Left lung (tissue), 14 donors: Measurements from ENCODE around the gene STX1A. TPM values are rescaled to one million over a fixed set of nuclear protein-coding genes. Genes with fewer than 3 reads are reported as not detected.
A peak's percentile ranks its signal among the peaks of the same experiment; 100 is the strongest.

Experiments
- ATAC-seq: fragments of 200-7000 bp; cut with Tn5 transposase; one replicate; pipeline ENCODE4 v1.9.1; 2020; ENCODE audit warnings: moderate library complexity
- DNase-seq, 4 donors: peaks; one replicate each; pipeline ENCODE4 v3.0.0-alpha.2; 2013 to 2020
- H3K27ac ChIP-seq, 2 donors: fragments of 200-600 bp; sonication (generic) in 1 of 2; one replicate each; pipeline versions ENCODE4 v1.5.0 to v1.8.0; 2020 to 2021
- H3K27me3 ChIP-seq, 2 donors: fragments of 200-600 bp; sonication (generic) in 1 of 2; one replicate each; pipeline versions ENCODE4 v1.5.0 to v1.8.0; 2020 to 2021
- H3K36me3 ChIP-seq, 2 donors: fragments of 200-600 bp; sonication (generic) in 1 of 2; one replicate each; pipeline versions ENCODE4 v1.5.0 to v1.8.0; 2020 to 2021
- H3K4me1 ChIP-seq, 2 donors: fragments of 200-600 bp; one replicate each; pipeline ENCODE4 v1.8.0; 2021
- H3K4me3 ChIP-seq, 2 donors: fragments of 200-600 bp; sonication (generic) in 1 of 2; one replicate each; pipeline versions ENCODE4 v1.5.0 to v1.8.0; 2020 to 2021; ENCODE audit warnings: mild to moderate bottlenecking in 1 of 2
- H3K9me3 ChIP-seq, 2 donors: fragments of 200-600 bp; sonication (generic) in 1 of 2; one replicate each; pipeline versions ENCODE4 v1.5.0 to v1.8.0; 2020 to 2021
- intact Hi-C, 2 donors: fragments of 100-400 bp; cut with DNase I; formaldehyde crosslinking; loops; one replicate each; pipeline versions ENCODE4 v1.11.2 to v1.14.2; 2022
- long read RNA-seq, 12 donors: library from polyadenylated mRNA in 2 of 12; unstranded in 2 of 12; transcript quantifications; one replicate each; pipeline ENCODE4 v2.0.0 and lab custom pipeline, GENCODE V29; 2019 to 2026
- polyA plus RNA-seq, 6 donors: library from polyadenylated mRNA; unstranded; fragments of 120-200 nt; gene quantifications; one replicate each; pipeline ENCODE4 v1.2.1, GENCODE V29; 2013; ENCODE audit not compliant: insufficient read length in 6 of 6
- total RNA-seq, 2 donors: library from RNA; stranded (reverse); fragmentation: NEBNext Ultra II Directional; extraction: Animal tissue kit (Norgen Biotek cat#: 25700); gene quantifications; one replicate each; pipeline ENCODE4 v1.2.1, GENCODE V29; 2021
- TF ChIP-seq, protein P1 (sequence below), 2 donors: fragments of 200-600 bp; sonication (generic) in 1 of 2; IDR thresholded peaks; one replicate each; pipeline versions ENCODE4 v1.5.0 to v1.8.0; 2021; ENCODE audit warnings: antibody characterized with exemption in 2 of 2
- donor health status: DM: no; HTN: yes; CAD: no.
- donor health status: DM: no; HTN: no; CAD: no.

STX1A gene
- total RNA-seq (1 to 10 TPM; 5.4 to 6.9 TPM), polyA plus RNA-seq (10 to 100 TPM in 4 of 6 donors, 1 to 10 TPM in 2; 7.2 to 11.5 (median 10.2) TPM)
- long read RNA-seq, donor 1, partial matches to known transcripts: 0 of 2 reads
- long read RNA-seq, donor 1, other reads (novel, unspliced or antisense): 0 of 2 reads
- long read RNA-seq, donor 2, partial matches to known transcripts: 0 of 3 reads
- long read RNA-seq, donor 2, other reads (novel, unspliced or antisense): 0 of 3 reads
- long read RNA-seq, donor 3: 0 reads
- long read RNA-seq, donor 4, partial matches to known transcripts: 0 of 1 reads
- long read RNA-seq, donor 4, other reads (novel, unspliced or antisense): 1 of 1 reads
- long read RNA-seq, donor 5: 0 reads
- long read RNA-seq, donor 6: 0 reads
- long read RNA-seq, donor 7: 0 reads
- long read RNA-seq, donor 8, partial matches to known transcripts: 0 of 1 reads
- long read RNA-seq, donor 8, other reads (novel, unspliced or antisense): 0 of 1 reads
- long read RNA-seq, donor 9: 0 reads
- long read RNA-seq, donor 10: 0 reads
- long read RNA-seq, donor 11, transcript STX1A-201 (10 exons, 2,095 nt): major isoform, 9 of 10 reads
- long read RNA-seq, donor 11, partial matches to known transcripts: 0 of 10 reads
- long read RNA-seq, donor 11, other reads (novel, unspliced or antisense): 0 of 10 reads
- long read RNA-seq, donor 12, partial matches to known transcripts: 0 of 1 reads
- long read RNA-seq, donor 12, other reads (novel, unspliced or antisense): 0 of 1 reads

DNA sequence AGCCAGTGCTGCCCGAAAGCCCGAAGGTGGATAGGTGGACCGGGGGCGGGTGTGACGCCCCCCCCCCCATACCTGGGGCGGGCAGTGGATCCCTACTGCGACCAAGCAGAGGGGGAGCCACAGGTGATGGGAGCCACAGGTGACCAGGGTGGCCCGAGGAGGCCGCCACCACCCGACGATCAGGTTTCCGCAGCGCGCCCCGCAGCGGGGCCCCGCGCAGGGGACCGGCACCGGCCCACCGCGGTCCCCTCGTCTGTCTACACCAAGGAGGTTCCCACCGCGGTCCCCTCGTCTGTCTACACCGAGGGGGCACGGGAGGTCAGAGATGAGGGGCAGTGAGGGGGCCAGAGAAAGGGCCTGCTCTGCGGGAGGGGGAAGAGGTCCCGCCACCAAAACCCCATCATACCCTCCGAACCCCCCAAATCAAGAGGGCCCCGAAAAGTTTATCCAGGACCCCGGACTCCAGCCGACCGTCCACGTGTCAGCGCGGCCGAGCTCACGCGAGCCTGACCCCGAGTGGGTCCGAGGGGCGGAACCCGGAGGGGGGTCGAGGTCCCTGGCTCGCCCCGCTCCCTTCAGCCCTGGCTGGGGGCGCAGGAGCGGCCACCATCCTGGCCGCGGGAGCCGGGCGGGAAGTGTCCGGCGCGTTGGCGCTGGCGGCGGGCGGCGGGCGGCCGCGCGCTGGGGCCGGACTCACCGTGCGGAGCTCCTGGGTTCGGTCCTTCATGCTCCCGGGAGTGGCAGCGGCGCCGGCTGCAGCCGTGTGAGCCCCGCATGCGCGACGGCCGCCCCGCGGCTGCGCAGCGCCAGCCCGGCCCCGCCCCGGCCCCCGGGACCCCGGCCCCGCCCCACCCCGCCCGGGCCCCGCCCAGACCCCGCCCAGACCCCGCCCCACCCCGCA lies at the start of gene STX1A:
STX1A (minus strand) TSS at position 765 of the 901 bp plus-strand sequence; CDS start at position 727, 38 bp downstream.
- peak; percentile 84 for ATAC-seq

DNA sequence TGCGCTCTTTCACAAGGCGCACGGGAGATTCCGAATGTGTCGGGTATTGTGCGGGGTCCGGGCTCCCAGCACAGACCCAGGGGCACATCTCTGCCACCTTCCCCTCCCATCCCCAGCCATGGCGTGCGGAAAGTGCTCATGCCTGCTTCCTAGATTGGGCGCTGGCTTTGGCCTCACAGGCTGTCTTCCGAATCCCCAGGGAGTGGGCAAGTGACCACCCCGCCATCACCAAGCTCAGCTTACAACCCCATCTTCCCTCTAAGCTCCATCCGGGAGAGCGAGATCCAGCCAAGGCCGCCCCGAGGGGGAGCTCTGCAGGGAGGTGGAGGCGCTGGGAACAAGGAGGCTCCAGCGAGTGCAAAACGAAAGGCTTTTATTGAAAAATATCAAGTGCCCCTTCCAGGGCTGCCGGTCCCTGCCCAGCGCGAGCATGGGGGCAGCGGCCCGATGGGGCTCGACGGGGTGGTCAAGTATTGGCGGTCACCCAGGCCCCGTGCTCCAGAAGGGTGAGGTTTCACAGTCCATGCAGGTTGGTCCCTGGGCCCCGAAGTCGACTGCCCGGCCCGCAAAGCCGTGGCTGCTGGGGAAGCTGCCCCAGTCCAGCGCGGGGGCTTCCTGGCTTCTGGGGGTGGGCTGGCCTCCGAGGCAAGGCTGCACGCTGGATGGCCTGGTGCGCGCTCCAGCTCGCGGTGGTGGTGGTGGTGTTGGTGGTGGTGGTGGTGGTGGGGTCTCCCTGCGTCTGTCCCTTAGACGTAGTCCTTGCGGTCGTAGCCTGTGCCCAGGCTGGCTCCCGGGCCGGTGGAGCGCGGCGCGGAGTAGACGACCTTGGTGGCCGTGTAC lies 49.4 kb upstream of the STX1A start:
- no peaks in the 10 kb centered on the region for H3K36me3 ChIP-seq
- peak overlapping the region; percentile 22 to 37 for H3K4me3 ChIP-seq
- no peak overlapping the region for H3K27ac ChIP-seq
- ATAC-seq (no peak), DNase-seq (peak in 1 of 4 donors; percentile 74)
- peaks cover 0 to 21% of the 10 kb centered on the region in 2 donors for H3K4me1 ChIP-seq
- TF ChIP-seq, protein P1, sequence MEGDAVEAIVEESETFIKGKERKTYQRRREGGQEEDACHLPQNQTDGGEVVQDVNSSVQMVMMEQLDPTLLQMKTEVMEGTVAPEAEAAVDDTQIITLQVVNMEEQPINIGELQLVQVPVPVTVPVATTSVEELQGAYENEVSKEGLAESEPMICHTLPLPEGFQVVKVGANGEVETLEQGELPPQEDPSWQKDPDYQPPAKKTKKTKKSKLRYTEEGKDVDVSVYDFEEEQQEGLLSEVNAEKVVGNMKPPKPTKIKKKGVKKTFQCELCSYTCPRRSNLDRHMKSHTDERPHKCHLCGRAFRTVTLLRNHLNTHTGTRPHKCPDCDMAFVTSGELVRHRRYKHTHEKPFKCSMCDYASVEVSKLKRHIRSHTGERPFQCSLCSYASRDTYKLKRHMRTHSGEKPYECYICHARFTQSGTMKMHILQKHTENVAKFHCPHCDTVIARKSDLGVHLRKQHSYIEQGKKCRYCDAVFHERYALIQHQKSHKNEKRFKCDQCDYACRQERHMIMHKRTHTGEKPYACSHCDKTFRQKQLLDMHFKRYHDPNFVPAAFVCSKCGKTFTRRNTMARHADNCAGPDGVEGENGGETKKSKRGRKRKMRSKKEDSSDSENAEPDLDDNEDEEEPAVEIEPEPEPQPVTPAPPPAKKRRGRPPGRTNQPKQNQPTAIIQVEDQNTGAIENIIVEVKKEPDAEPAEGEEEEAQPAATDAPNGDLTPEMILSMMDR (IDR thresholded peaks at IDR 0.05): no peak
- H3K27me3 ChIP-seq: peaks cover 24 to 71% of the 10 kb centered on the region in 2 donors
- H3K9me3 ChIP-seq: no peaks in the 10 kb centered on the region
- intact Hi-C loops: no loop called here

More for the DNA sequence above, at the start of gene STX1A:
- H3K36me3 ChIP-seq: no peaks in the 10 kb centered on the region
- intact Hi-C loops: no loop called here
- TF ChIP-seq, protein P1 (IDR thresholded peaks at IDR 0.05): no peak
- H3K4me1 ChIP-seq: peaks cover 10 to 46% of the 10 kb centered on the region in 2 donors
- H3K27ac ChIP-seq: no peak within 1 kb of the TSS
- H3K27me3 ChIP-seq: peaks cover 0 to 68% of the 10 kb centered on the region in 2 donors
- peak within 1 kb of the TSS; percentile 82 to 97 for H3K4me3 ChIP-seq
- DNase-seq: peak; percentile 51 to 94 (median 76)
- H3K9me3 ChIP-seq: no peaks in the 10 kb centered on the region

DNA sequence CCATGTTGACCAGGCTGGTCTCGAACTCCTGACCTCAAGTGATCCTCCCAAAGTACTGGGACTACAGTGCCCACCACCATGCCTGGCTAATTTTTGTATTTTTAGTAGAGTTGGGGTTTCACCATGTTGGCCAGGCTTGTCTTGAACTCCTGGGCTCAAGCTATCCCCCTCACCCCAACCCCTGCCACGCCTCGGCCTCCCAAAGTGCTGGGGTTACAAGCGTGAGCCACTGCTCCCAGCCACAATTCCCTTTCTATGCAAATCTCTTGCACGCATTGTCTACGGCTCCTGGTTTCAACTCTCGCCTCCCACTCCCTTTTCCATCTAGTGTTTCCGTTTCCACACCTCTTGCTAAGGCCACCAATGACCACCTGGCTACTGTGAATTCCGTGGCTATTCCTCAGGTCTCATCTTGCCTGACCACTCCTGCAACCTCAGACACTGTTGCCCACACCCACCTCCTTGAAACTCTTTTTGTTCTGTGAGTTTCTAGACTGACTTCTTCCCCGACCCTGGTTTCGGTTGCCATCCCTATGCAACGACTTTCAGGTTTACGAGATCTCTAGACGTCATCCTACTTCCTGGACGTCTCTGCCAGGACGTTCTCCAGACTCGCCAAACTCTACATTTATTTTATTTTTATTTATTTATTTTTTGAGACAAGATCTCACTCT lies 47.2 kb upstream of the STX1A start:
- no peak overlapping the region for H3K4me3 ChIP-seq
- no peaks in the 10 kb centered on the region for H3K9me3 ChIP-seq
- no peaks in the 10 kb centered on the region for H3K36me3 ChIP-seq
- intact Hi-C loops: no loop called here
- no peak for DNase-seq
- no peak for ATAC-seq
- TF ChIP-seq, protein P1 (IDR thresholded peaks at IDR 0.05): no peak
- H3K27ac ChIP-seq: no peak overlapping the region
- H3K27me3 ChIP-seq: peaks cover 24 to 61% of the 10 kb centered on the region in 2 donors
- H3K4me1 ChIP-seq: peaks cover 0 to 21% of the 10 kb centered on the region in 2 donors

DNA sequence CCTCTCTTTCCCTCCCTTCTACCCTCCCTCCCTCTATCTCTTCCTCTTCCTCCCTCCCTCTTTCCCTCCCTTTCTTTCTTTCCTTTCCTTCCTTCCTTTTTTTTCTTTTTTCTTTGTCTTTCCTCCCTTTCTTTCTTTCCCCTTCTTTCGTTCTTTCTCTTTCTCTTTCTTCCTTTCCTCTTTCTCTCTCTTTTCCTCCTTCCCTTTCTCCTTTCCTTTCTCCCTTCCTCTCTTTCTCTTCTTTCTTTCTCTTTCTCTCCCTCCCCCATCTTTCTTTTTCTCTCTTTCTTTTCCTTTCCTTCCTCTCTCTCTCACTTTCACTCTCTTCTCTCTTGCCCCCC lies 43.2 kb upstream of the STX1A start:
- ATAC-seq (no peak), DNase-seq (no peak)
- TF ChIP-seq, protein P1 (IDR thresholded peaks at IDR 0.05): no peak
- intact Hi-C loops: no loop called here
- no peak overlapping the region for H3K27ac ChIP-seq
- H3K36me3 ChIP-seq: no peaks in the 10 kb centered on the region
- no peaks in the 10 kb centered on the region for H3K9me3 ChIP-seq
- peaks cover 0 to 21% of the 10 kb centered on the region in 2 donors for H3K27me3 ChIP-seq
- H3K4me3 ChIP-seq: no peak overlapping the region
- H3K4me1 ChIP-seq: no peaks in the 10 kb centered on the region
